HG02571 (cell line): ENCODE results near the gene DOCK1.

ENCODE experiments used
- ATAC-seq: cut with Tn5 transposase; IDR thresholded peaks from one replicate; pipeline ENCODE4 v1.9.1; 2021; ENCODE audit warnings: mild to moderate bottlenecking, moderate library complexity; ENCODE audit not compliant: unreplicated experiment

DOCK1 gene

GRCh38 chr10:127374074-127374680 lies 468.9 kb downstream of the DOCK1 start:
- no peak for ATAC-seq

GRCh38 chr10:127374901-127375300 lies 469.7 kb downstream of the DOCK1 start:
- no peak for ATAC-seq

- no peak for ATAC-seq
These were observed 470.2 kb downstream of the DOCK1 start for GRCh38 chr10:127375461-127375860.

- ATAC-seq, result no peak
These were observed 470.8 kb downstream of the DOCK1 start for GRCh38 chr10:127376071-127376470.

GRCh38 chr10:127378628-127379027 lies 473.4 kb downstream of the DOCK1 start:
- ATAC-seq, result no peak

GRCh38 chr10:127384532-127384931 lies 479.3 kb downstream of the DOCK1 start:
- no peak for ATAC-seq

GRCh38 chr10:127385066-127385465 lies 479.8 kb downstream of the DOCK1 start:
- no peak for ATAC-seq

GRCh38 chr10:127386606-127387327 lies 481.5 kb downstream of the DOCK1 start:
- ATAC-seq, result no peak

- ATAC-seq, result no peak
These were observed 486.6 kb downstream of the DOCK1 start for GRCh38 chr10:127391875-127392274.

GRCh38 chr10:127392351-127393235 lies 487.4 kb downstream of the DOCK1 start:
- ATAC-seq, result no peak

GRCh38 chr10:127398140-127398970 lies 493.1 kb downstream of the DOCK1 start:
- no peak for ATAC-seq

GRCh38 chr10:127398971-127399365 lies 493.7 kb downstream of the DOCK1 start:
- ATAC-seq, result no peak

GRCh38 chr10:127399668-127400067 lies 494.4 kb downstream of the DOCK1 start:
- ATAC-seq, result no peak

- ATAC-seq, result no peak
These were observed 495.0 kb downstream of the DOCK1 start for GRCh38 chr10:127400216-127400615.

GRCh38 chr10:127402596-127403409 lies 497.6 kb downstream of the DOCK1 start:
- ATAC-seq, result no peak

- no peak for ATAC-seq
These were observed 500.0 kb downstream of the DOCK1 start for GRCh38 chr10:127405221-127405620.

- ATAC-seq, result no peak
These were observed 500.9 kb downstream of the DOCK1 start for GRCh38 chr10:127406018-127406550.

GRCh38 chr10:127407551-127407950 lies 502.3 kb downstream of the DOCK1 start:
- ATAC-seq, result no peak

- no peak for ATAC-seq
These were observed 503.0 kb downstream of the DOCK1 start for GRCh38 chr10:127408112-127408710.
